ENCODE results near the gene INSC. TPM values are rescaled to one million over a fixed set of nuclear protein-coding genes. Genes with fewer than 3 reads are reported as not detected.

Gene INSC
- total RNA-seq, 1 donor from 2014 or later: 0.53 TPM

DNA sequence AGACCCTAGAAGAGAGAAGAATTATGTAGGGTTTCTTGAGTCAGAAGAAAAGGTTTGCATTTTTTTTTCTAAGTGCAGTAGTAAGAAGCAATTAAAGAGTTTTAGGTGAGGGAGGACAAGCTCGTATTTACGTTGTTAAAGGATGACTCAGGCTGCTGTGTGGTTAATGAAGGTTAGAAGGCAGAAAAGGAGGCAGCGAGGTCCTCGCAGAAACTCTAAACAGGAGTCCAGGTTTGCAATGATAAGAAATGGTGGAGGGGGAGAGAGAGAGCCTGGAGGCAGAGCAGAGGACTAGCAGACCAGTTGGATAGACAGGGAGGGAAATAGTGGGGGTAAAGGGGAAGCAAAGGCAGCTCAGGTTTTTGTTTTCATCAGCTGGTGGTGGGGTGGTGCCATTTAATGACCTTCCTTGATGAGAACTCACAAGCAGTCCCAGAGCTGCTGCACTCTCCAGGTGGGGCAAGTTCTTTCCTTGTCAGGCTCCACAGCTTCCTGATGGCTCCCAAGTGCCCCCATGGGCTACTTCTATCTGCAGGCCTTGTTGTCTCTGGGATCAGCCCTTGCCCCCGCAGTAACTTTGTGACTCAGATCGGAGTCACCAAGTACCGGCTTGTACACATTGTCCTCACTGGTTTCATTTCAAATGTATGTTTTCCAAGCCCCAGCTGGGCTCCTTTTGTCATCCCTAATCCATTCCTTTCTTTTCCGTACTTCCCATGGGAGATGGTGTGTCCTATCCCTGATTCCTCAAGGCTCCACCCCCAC is 8.3 kb upstream of the INSC start:
- Histone ChIP-seq H3K27me3 (ENCODE audit: control insufficient read depth, insufficient read depth, low read length) (no peaks in the 10 kb centered on the region), H3K4me3 (ENCODE audit: low read depth, low read length) (no peak overlapping the region), H3K36me3 (ENCODE audit: control insufficient read depth, insufficient read depth, low read length) (no peaks in the 10 kb centered on the region)
- DNase-seq (ENCODE audit: low read depth): peak; percentile 82
- peak; percentile 64 for FAIRE-seq
- no peak for TF ChIP-seq CTCF (IDR thresholded peaks at IDR 0.05; ENCODE audit: insufficient read depth, low read length, severe bottlenecking)

- DNase-seq (ENCODE audit: low read depth) (peak; percentile 79), FAIRE-seq (no peak)
- H3K36me3 ChIP-seq (ENCODE audit: control insufficient read depth, insufficient read depth, low read length): no peaks in the 10 kb centered on the region
- H3K4me3 ChIP-seq (ENCODE audit: low read depth, low read length): no peak overlapping the region
- no peak for TF ChIP-seq CTCF (IDR thresholded peaks at IDR 0.05; ENCODE audit: insufficient read depth, low read length, severe bottlenecking)
- no peaks in the 10 kb centered on the region for H3K27me3 ChIP-seq (ENCODE audit: control insufficient read depth, insufficient read depth, low read length)
Measured at GRCh38 chr11:15107730-15108515, 6.8 kb upstream of the INSC start.

GRCh38 chr11:15108592-15109130 is 6.1 kb upstream of the INSC start:
- no peak for TF ChIP-seq CTCF (IDR thresholded peaks at IDR 0.05; ENCODE audit: insufficient read depth, low read length, severe bottlenecking)
- DNase-seq (ENCODE audit: low read depth) (no peak), FAIRE-seq (no peak)
- no peaks in the 10 kb centered on the region for H3K36me3 ChIP-seq (ENCODE audit: control insufficient read depth, insufficient read depth, low read length)
- H3K4me3 ChIP-seq (ENCODE audit: low read depth, low read length): no peak overlapping the region
- H3K27me3 ChIP-seq (ENCODE audit: control insufficient read depth, insufficient read depth, low read length): no peaks in the 10 kb centered on the region

DNA sequence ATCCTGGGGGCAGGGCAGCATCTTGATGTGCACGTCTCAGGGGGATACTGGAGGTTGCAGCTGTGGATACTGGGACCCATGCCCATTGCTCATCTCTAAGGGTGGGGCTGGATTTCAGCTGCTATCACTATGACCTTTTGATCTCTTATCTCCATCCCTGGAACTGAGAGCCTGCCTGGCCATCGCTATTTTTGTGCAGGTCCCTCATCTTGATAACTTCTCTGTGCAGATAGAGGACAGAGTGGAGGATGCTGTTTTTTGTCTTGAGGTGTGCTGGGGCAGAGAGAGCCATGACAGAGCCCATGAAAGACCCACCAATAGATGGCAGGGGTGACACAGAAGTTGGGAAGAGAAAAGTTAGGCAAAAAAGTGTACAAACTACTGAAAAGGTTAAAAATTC is 5.1 kb upstream of the INSC start:
- H3K36me3 ChIP-seq (ENCODE audit: control insufficient read depth, insufficient read depth, low read length): no peaks in the 10 kb centered on the region
- no peaks in the 10 kb centered on the region for H3K27me3 ChIP-seq (ENCODE audit: control insufficient read depth, insufficient read depth, low read length)
- no peak overlapping the region for H3K4me3 ChIP-seq (ENCODE audit: low read depth, low read length)
- no peak for TF ChIP-seq CTCF (IDR thresholded peaks at IDR 0.05; ENCODE audit: insufficient read depth, low read length, severe bottlenecking)
- FAIRE-seq (no peak), DNase-seq (ENCODE audit: low read depth) (no peak)

- H3K27me3 ChIP-seq (ENCODE audit: control insufficient read depth, insufficient read depth, low read length): no peaks in the 10 kb centered on the region
Measured at GRCh38 chr11:15111215-15111614, 3.5 kb upstream of the INSC start.

More at GRCh38 chr11:15111215-15111614, 3.5 kb upstream of the INSC start:
- FAIRE-seq (peak; percentile 83), DNase-seq (ENCODE audit: low read depth) (no peak)
- TF ChIP-seq CTCF (IDR thresholded peaks at IDR 0.05; ENCODE audit: insufficient read depth, low read length, severe bottlenecking): no peak
- Histone ChIP-seq H3K4me3 (ENCODE audit: low read depth, low read length) (no peak overlapping the region), H3K36me3 (ENCODE audit: control insufficient read depth, insufficient read depth, low read length) (no peaks in the 10 kb centered on the region)
